Endothelial cell of umbilical vein (primary cell): ENCODE measurements around the gene PGM2L1. TPM values are rescaled to one million over a fixed set of nuclear protein-coding genes. Genes with fewer than 3 reads are reported as not detected.
A peak's percentile ranks its signal among the peaks of the same experiment; 100 is the strongest.

Source experiments
- BruUV-seq: library from RNA; stranded (reverse); fragments of 400-500 nt; replicated peaks from 2 replicates; lab custom pipeline; 2021; lab: Mats Ljungman, UMichigan
- CTCF ChIA-PET: fragments of 300-600, 350-600 bp; sonication (Branson Sonifier 250); formaldehyde crosslinking; loops from one replicate; lab custom pipeline; 2021; ENCODE audit warnings: antibody characterized with exemption, inconsistent platforms; lab: Charles Lee
- POLR2A ChIA-PET: fragments of 300-600, 350-600 bp; sonication (Branson Sonifier 250); formaldehyde crosslinking; loops from one replicate; lab custom pipeline; 2021; ENCODE audit warnings: antibody characterized with exemption, inconsistent platforms; lab: Charles Lee
- DNase-seq: peaks from one replicate; pipeline ENCODE4 v3.0.0-alpha.2; 2011; ENCODE audit warnings: low read depth, low spot score
- FAIRE-seq: peaks from 2 replicates; lab custom pipeline; 2011; peaks lifted over from hg19 to GRCh38; lab: Jason Lieb, UNC
- H2AFZ ChIP-seq: 2 replicates; pipeline ENCODE4 v1.6.0; 2012; ENCODE audit warnings: low read depth, low read length, control low read depth, inconsistent platforms
- H3K27ac ChIP-seq: 2 replicates; pipeline ENCODE4 v1.5.1; 2011; ENCODE audit warnings: low read depth, mild to moderate bottlenecking, control low read depth, low read length, moderate library complexity; ENCODE audit not compliant: insufficient read depth
- H3K27me3 ChIP-seq, 2 experiments: 2 replicates each; pipeline versions ENCODE4 v1.6.0 to v1.6.1; 2011; ENCODE audit warnings: low read length in 2 of 2, mixed read lengths in 1 of 2; ENCODE audit not compliant: control insufficient read depth in 2 of 2, insufficient read depth in 2 of 2
- H3K36me3 ChIP-seq, 2 experiments: 2 replicates in 1 of 2; 3 replicates in 1 of 2; pipeline ENCODE4 v1.5.1; 2011; ENCODE audit warnings: low read length in 2 of 2, mild to moderate bottlenecking in 1 of 2, moderate library complexity in 1 of 2; ENCODE audit not compliant: control insufficient read depth in 2 of 2, insufficient read depth in 2 of 2; ENCODE audit errors: extremely low read depth in 1 of 2
- H3K4me1 ChIP-seq: 3 replicates; pipeline ENCODE4 v1.5.1; 2011; ENCODE audit warnings: mild to moderate bottlenecking, low read length; ENCODE audit not compliant: control insufficient read depth, insufficient read depth; ENCODE audit errors: extremely low read depth
- H3K4me2 ChIP-seq: 2 replicates; pipeline ENCODE4 v1.6.1; 2011; ENCODE audit warnings: low read length, control low read depth, mixed read lengths; ENCODE audit not compliant: insufficient read depth
- H3K4me3 ChIP-seq, 3 experiments: fragments of 200-600 bp in 1 of 3; sonication (generic), shearing (Covaris generic) in 1 of 3; replicated peaks in 1 of 3; 2 replicates each; pipeline ENCODE4 v1.5.1; 2011 to 2016; ENCODE audit warnings: control low read depth in 3 of 3, low read length in 3 of 3, mild to moderate bottlenecking in 2 of 3, inconsistent platforms in 1 of 3, low read depth in 1 of 3, moderate library complexity in 1 of 3; ENCODE audit not compliant: insufficient read depth in 1 of 3
- H3K79me2 ChIP-seq: 2 replicates; pipeline ENCODE4 v1.6.0; 2012; ENCODE audit warnings: low read length, inconsistent platforms; ENCODE audit not compliant: control insufficient read depth, insufficient read depth
- H3K9ac ChIP-seq: replicated peaks from 2 replicates; pipeline ENCODE3; 2011; ENCODE audit warnings: low read length, control low read depth; ENCODE audit not compliant: insufficient read depth; ENCODE audit errors: extremely low read depth
- H3K9me1 ChIP-seq: replicated peaks from 3 replicates; pipeline ENCODE4 v1.6.0; 2011; ENCODE audit warnings: mild to moderate bottlenecking, low read length; ENCODE audit not compliant: control insufficient read depth, insufficient read depth; ENCODE audit errors: extremely low read depth
- H3K9me3 ChIP-seq: replicated peaks from 2 replicates; pipeline ENCODE4 v1.5.1; 2012; ENCODE audit warnings: low read length, inconsistent platforms; ENCODE audit not compliant: control insufficient read depth, insufficient read depth
- H4K20me1 ChIP-seq: replicated peaks from 2 replicates; pipeline ENCODE3; 2011; ENCODE audit warnings: mild to moderate bottlenecking, low read length; ENCODE audit not compliant: control insufficient read depth, insufficient read depth; ENCODE audit errors: extremely low read depth
- CTCF ChIP-seq, 2 donors: IDR thresholded peaks; 1 replicate in 1 of 2; 2 replicates in 1 of 2; pipeline ENCODE4 v1.5.1; 2011; ENCODE audit warnings: low read length in 2 of 2, mild to moderate bottlenecking in 2 of 2, moderate library complexity in 2 of 2, control low read depth in 1 of 2, inconsistent platforms in 1 of 2, low read depth in 1 of 2; ENCODE audit not compliant: insufficient read depth in 1 of 2; ENCODE audit errors: extremely low read depth in 1 of 2
- FOS ChIP-seq: IDR thresholded peaks from 2 replicates; pipeline ENCODE4 v1.6.1; 2011; ENCODE audit warnings: mild to moderate bottlenecking, low read length, moderate library complexity, borderline replicate concordance; ENCODE audit not compliant: insufficient read depth
- JUN ChIP-seq: IDR thresholded peaks from 2 replicates; pipeline ENCODE4 v1.6.1; 2011; ENCODE audit warnings: borderline replicate concordance, low read depth; ENCODE audit not compliant: insufficient read length, insufficient read depth
- MAX ChIP-seq: IDR thresholded peaks from 2 replicates; pipeline ENCODE4 v1.6.1; 2011; ENCODE audit not compliant: insufficient read depth, insufficient read length
- POLR2A ChIP-seq: IDR thresholded peaks from 2 replicates; pipeline ENCODE4 v1.6.1; 2012; ENCODE audit warnings: low read depth, mild to moderate bottlenecking, control low read depth, low read length
- POLR2AphosphoS5 ChIP-seq: IDR thresholded peaks from 2 replicates; pipeline ENCODE4 v1.6.1; 2012; ENCODE audit warnings: low read depth, mild to moderate bottlenecking, control low read depth, low read length, moderate library complexity; ENCODE audit not compliant: insufficient read depth
- dilution Hi-C: fragments of 300-500 bp; cut with MboI; formaldehyde crosslinking; loops from one replicate; pipeline ENCODE4 v1.15.0; 2019; ENCODE audit warnings: low sequenced_read_pairs; ENCODE audit not compliant: extremely low pct_ligation_motif_present
- intact Hi-C: fragments of 100-400 bp; cut with micrococcal nuclease; formaldehyde crosslinking; loops from one replicate; pipeline ENCODE4 v1.10.0; 2022
- polyA plus RNA-seq, 4 experiments: library from polyadenylated mRNA; depleted of rRNA in 3 of 4; stranded (reverse) in 3 of 4; unstranded in 1 of 4; fragments of >200 nt; gene quantifications; 2 replicates each; pipeline versions ENCODE4 v1.2.1 to v1.2.3, GENCODE V29; 2011 to 2012; ENCODE audit warnings: missing spikeins in 1 of 4
- total RNA-seq: library from RNA; stranded (reverse); gene quantifications from 2 replicates; pipeline ENCODE4 v1.2.3, GENCODE V29; 2021

The PGM2L1 gene
- total and polyA plus RNA-seq, 2 donors (not counting 3 experiments of a cell fraction or from before 2014, with no cell fraction given): 7.9 to 31.4 TPM

GRCh38 chr11:74311352-74311926, 86.8 kb downstream of the PGM2L1 start, which contains the start of gene P4HA3:
Gene P4HA3, minus strand, starts transcription at chr11:74311640. Its CDS starts 29 bp downstream, at chr11:74311611.
- dilution Hi-C loops (no loop called here), intact Hi-C loops (no loop called here)
- FAIRE-seq (peak; percentile 24), DNase-seq (peak; percentile 78)
- no peaks in the 10 kb centered on the region for H3K79me2 ChIP-seq
- no peak within 1 kb of the TSS for H3K27ac ChIP-seq
- no peaks in the 10 kb centered on the region for H3K9me1 ChIP-seq
- peak within 1 kb of the TSS; percentile 94 for H2AFZ ChIP-seq
- no peak within 1 kb of the TSS for H3K9ac ChIP-seq
- H3K4me2 ChIP-seq: peak within 1 kb of the TSS; percentile 70
- TF ChIP-seq POLR2A: no peak
- TF ChIP-seq POLR2AphosphoS5: peak; percentile 73
- peak; percentile 6 for TF ChIP-seq MAX
- peak in 1 of 2 donors; percentile 21 for TF ChIP-seq CTCF (IDR thresholded peaks at IDR 0.05; ENCODE audit: extremely low read depth in 1 of 2, insufficient read depth in 1 of 2, low read depth in 1 of 2, low read length in 2 of 2)
- ChIA-PET CTCF (interaction anchor here (1.0 kb wide), 1 partner anchor 10 kb away, joined by 3 read pairs; no protein-coding TSS in a partner anchor), POLR2A (interaction anchor here (0.6 kb wide), 1 partner anchor 26 kb away, joined by 5 read pairs; no protein-coding TSS in a partner anchor)
- BruUV-seq: no TSS peak
- no peaks in the 10 kb centered on the region for H3K9me3 ChIP-seq
- no peaks in the 10 kb centered on the region for H4K20me1 ChIP-seq
- peak within 1 kb of the TSS; percentile 12 to 42 (median 29) for H3K4me3 ChIP-seq
- no peaks in the 10 kb centered on the region for H3K36me3 ChIP-seq
- H3K27me3 ChIP-seq: no peaks in the 10 kb centered on the region
- H3K4me1 ChIP-seq: peaks cover 12% of the 10 kb centered on the region

- FAIRE-seq: no peak
- intact Hi-C loops: no loop called here
- Histone ChIP-seq H3K4me3 (peak overlapping the region; percentile 12 to 42 (median 27)), H3K27me3 (no peaks in the 10 kb centered on the region), H3K36me3 (no peaks in the 10 kb centered on the region), H3K9me1 (no peaks in the 10 kb centered on the region), H3K4me1 (peaks cover 12% of the 10 kb centered on the region), H3K27ac (no peak overlapping the region), H3K4me2 (peak overlapping the region; percentile 56), H2AFZ (peak overlapping the region; percentile 60), H3K9me3 (no peaks in the 10 kb centered on the region), H4K20me1 (no peaks in the 10 kb centered on the region), H3K9ac (no peak overlapping the region), H3K79me2 (no peaks in the 10 kb centered on the region)
- CTCF ChIA-PET: no interaction called here
- no peak for TF ChIP-seq POLR2A
- no peak for TF ChIP-seq FOS
- no peak for TF ChIP-seq MAX
- no peak for TF ChIP-seq JUN
- dilution Hi-C loops: no loop called here
- POLR2A ChIA-PET: no interaction called here
- DNase-seq: no peak
- BruUV-seq: no TSS peak
These were observed 87.4 kb downstream of the PGM2L1 start for GRCh38 chr11:74310857-74311256.
